HT1080 (cell line): ENCODE results near the gene TANGO6. TPM values are rescaled to one million over a fixed set of nuclear protein-coding genes. Genes with fewer than 3 reads are reported as not detected.

Source experiments
- DNase-seq: peaks from one replicate; pipeline ENCODE4 v3.0.0-alpha.2; 2015; ENCODE audit warnings: low read depth
- small RNA-seq: library from RNA; depleted of rRNA; stranded (forward); fragments of <200 nt; gene quantifications from one replicate; pipeline ENCODE3, GENCODE V24; 2014
- total RNA-seq: library from RNA; depleted of rRNA; stranded (reverse); fragments of >200 nt; shearing (Covaris generic); gene quantifications from 2 replicates; pipeline ENCODE4 v1.2.3, GENCODE V29; 2014; rRNA removed

The TANGO6 gene
- total RNA-seq, 1 experiment from 2014 or later, result 12.7 TPM

DNA sequence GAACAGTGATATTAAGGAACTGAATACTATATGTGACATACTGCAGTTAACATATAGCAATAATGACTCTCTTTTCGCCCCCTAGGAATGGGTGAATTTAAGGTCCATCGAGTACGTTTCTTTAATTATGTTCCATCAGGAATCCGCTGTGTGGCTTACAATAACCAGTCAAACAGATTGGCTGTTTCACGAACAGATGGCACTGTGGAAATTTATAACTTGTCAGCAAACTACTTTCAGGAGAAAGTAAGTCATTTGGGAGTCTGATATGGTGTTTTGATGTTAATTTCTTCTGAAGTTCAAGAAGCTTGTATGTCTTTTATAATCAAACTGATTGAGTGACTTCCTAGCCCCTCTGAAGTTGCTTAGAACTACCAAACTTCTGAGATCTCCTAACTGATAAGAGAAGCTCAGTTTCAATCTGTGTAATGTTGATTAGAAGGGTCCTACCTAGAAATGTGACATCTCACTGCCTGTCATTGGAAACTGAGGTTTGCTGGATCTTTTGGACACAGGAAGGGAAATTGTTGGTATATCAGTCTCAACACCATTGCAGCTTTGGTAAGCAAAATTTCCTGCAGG, 290.1 kb downstream of the TANGO6 start:
- DNase-seq, result no peak

Small RNAs within 50 kb of the gene (small RNA-seq; reads per million reads assigned to genes)
- gene RF00019 (not detected), gene RF00066 (not detected), gene RNU6-898P (not detected)

Other genes with a start within 250 kb of the TANGO6 start
- gene CDH3, start 198.2 kb upstream of the TANGO6 start, total RNA-seq, result 0.10 and 0.31 TPM in 2 replicates
- not detected in 2 replicates for gene CDH1, start 106.2 kb upstream of the TANGO6 start, total RNA-seq